Measurements from ENCODE around the gene PTMS. TPM values are rescaled to one million over a fixed set of nuclear protein-coding genes. Genes with fewer than 3 reads are reported as not detected.
A peak's percentile ranks its signal among the peaks of the same experiment; 100 is the strongest.

Gene PTMS
- 109 and 130 TPM in 2 replicates for total RNA-seq (2014; rRNA removed; shearing (Covaris generic))
- 238 and 250 TPM in 2 replicates for polyA plus RNA-seq (2016; fragmentation: Nextera tagmentation; extraction: Ambion mirVana)

GRCh38 chr12:6765634-6766581 is at the start of gene PTMS:
TSS of gene PTMS (plus strand) at chr12:6766363. CDS start at chr12:6766706, 343 bp downstream.
- WGBS, 2 experiments (ENCODE audit: low coverage in 1 of 2, low lambda C conversion rate in 2 of 2, missing lambda C conversion rate in 2 of 2) = 13 to 28% methylated on average over 22 to 63 of the region's 63 CpGs
- Histone ChIP-seq H3K27me3 (replicated peaks; ENCODE audit: insufficient read depth) (no peaks in the 10 kb centered on the region), H3K4me3 (peak within 1 kb of the TSS; percentile 98), H3K4me2 (ENCODE audit: unreplicated experiment) (peak within 1 kb of the TSS; percentile 80), H4K20me1 (ENCODE audit: insufficient read depth) (peaks cover 9% of the 10 kb centered on the region; the same call in 1 of the 2 replicates), H3K9me3 (ENCODE audit: low read depth) (no peaks in the 10 kb centered on the region), H2AFZ (peak within 1 kb of the TSS; percentile 90), H3K9ac (peak within 1 kb of the TSS; percentile 90), H3K4me1 (ENCODE audit: insufficient read depth) (peaks cover 37% of the 10 kb centered on the region), H3K27ac (peak within 1 kb of the TSS; percentile 73), H3K79me2 (ENCODE audit: insufficient read depth) (peaks cover 33% of the 10 kb centered on the region), H3K36me3 (ENCODE audit: low read depth) (no peaks in the 10 kb centered on the region), H3K9me2 (ENCODE audit: insufficient read depth) (no peaks in the 10 kb centered on the region), H3F3A (ENCODE audit: insufficient read depth) (peaks cover 31% of the 10 kb centered on the region)
- TF ChIP-seq EZH2phosphoT487 (IDR thresholded peaks at IDR 0.05; ENCODE audit: insufficient read depth, low read depth) (no peak), EZH2 (IDR thresholded peaks at IDR 0.05; ENCODE audit: insufficient read depth, poor library complexity, severe bottlenecking) (no peak)
- in situ Hi-C loops (cut with MboI) = no loop called here
- DNase-seq = peak; percentile 83

GRCh38 chr12:6716874-6717437 is 49.2 kb upstream of the PTMS start:
- in situ Hi-C loops (cut with MboI) = no loop called here
- WGBS, 2 experiments (ENCODE audit: low coverage in 1 of 2, low lambda C conversion rate in 2 of 2, missing lambda C conversion rate in 2 of 2) = 57 to 62% methylated on average over 9 to 10 of the region's 10 CpGs

GRCh38 chr12:6722863-6723262 is 43.3 kb upstream of the PTMS start:
- Histone ChIP-seq H3K9me3 (ENCODE audit: low read depth) (no peaks in the 10 kb centered on the region), H3K9me2 (ENCODE audit: insufficient read depth) (no peaks in the 10 kb centered on the region), H3K36me3 (ENCODE audit: low read depth) (no peaks in the 10 kb centered on the region; the same call in 1 of the 2 replicates), H3K4me2 (ENCODE audit: unreplicated experiment) (peak overlapping the region; percentile 99), H3K4me3 (peak overlapping the region; percentile 79; the same call in 1 of the 2 replicates), H3K4me1 (ENCODE audit: insufficient read depth) (peaks cover 10% of the 10 kb centered on the region), H3K79me2 (ENCODE audit: insufficient read depth) (peaks cover 24% of the 10 kb centered on the region), H3K27ac (peak overlapping the region; percentile 82), H3F3A (ENCODE audit: insufficient read depth) (peaks cover 10% of the 10 kb centered on the region; the same call in 1 of the 2 replicates), H3K27me3 (replicated peaks; ENCODE audit: insufficient read depth) (no peaks in the 10 kb centered on the region), H2AFZ (peak overlapping the region; percentile 97), H3K9ac (no peak overlapping the region), H4K20me1 (ENCODE audit: insufficient read depth) (no peaks in the 10 kb centered on the region)
- TF ChIP-seq EZH2phosphoT487 (IDR thresholded peaks at IDR 0.05; ENCODE audit: insufficient read depth, low read depth) (no peak), EZH2 (IDR thresholded peaks at IDR 0.05; ENCODE audit: insufficient read depth, poor library complexity, severe bottlenecking) (no peak)
- WGBS, 2 experiments (ENCODE audit: low coverage in 1 of 2, low lambda C conversion rate in 2 of 2, missing lambda C conversion rate in 2 of 2) = 78 to 84% methylated on average over 3 of the region's 3 CpGs
- no peak for DNase-seq
- in situ Hi-C loops (cut with MboI) = no loop called here

More at GRCh38 chr12:6716874-6717437, 49.2 kb upstream of the PTMS start:
- H3K4me2 ChIP-seq (ENCODE audit: unreplicated experiment) = no peak overlapping the region
- no peaks in the 10 kb centered on the region for H3K36me3 ChIP-seq (ENCODE audit: low read depth)
- H3K9me3 ChIP-seq (ENCODE audit: low read depth) = no peaks in the 10 kb centered on the region
- no peak overlapping the region for H2AFZ ChIP-seq
- H3K4me1 ChIP-seq (ENCODE audit: insufficient read depth) = no peaks in the 10 kb centered on the region
- TF ChIP-seq EZH2 (IDR thresholded peaks at IDR 0.05; ENCODE audit: insufficient read depth, poor library complexity, severe bottlenecking) = no peak
- no peak for TF ChIP-seq EZH2phosphoT487 (IDR thresholded peaks at IDR 0.05; ENCODE audit: insufficient read depth, low read depth)
- no peaks in the 10 kb centered on the region for H3F3A ChIP-seq (ENCODE audit: insufficient read depth)
- H3K9ac ChIP-seq = no peak overlapping the region
- DNase-seq = no peak
- H3K27me3 ChIP-seq (replicated peaks; ENCODE audit: insufficient read depth) = no peaks in the 10 kb centered on the region
- no peaks in the 10 kb centered on the region for H3K79me2 ChIP-seq (ENCODE audit: insufficient read depth)
- no peaks in the 10 kb centered on the region for H3K9me2 ChIP-seq (ENCODE audit: insufficient read depth)
- no peak overlapping the region for H3K27ac ChIP-seq
- no peaks in the 10 kb centered on the region for H4K20me1 ChIP-seq (ENCODE audit: insufficient read depth)
- H3K4me3 ChIP-seq = no peak overlapping the region

Measured in GM23248 (cell line).